Naive thymus-derived CD8-positive, alpha-beta T cell (primary cell): ENCODE measurements around the gene SUGCT. TPM values are rescaled to one million over a fixed set of nuclear protein-coding genes. Genes with fewer than 3 reads are reported as not detected.

Experiments used
- ATAC-seq, 2 donors: fragments of 150-1000 bp; cut with Tn5 transposase in 1 of 2; sonication (Bioruptor Pico), chemical (Tn5 transposase) in 1 of 2; 1 replicate in 1 of 2; 2 replicates in 1 of 2; pipeline ENCODE4 v1.10.0; 2021; ENCODE audit warnings: mild to moderate bottlenecking in 2 of 2, moderate library complexity in 2 of 2
- POLR2A ChIA-PET: fragments of 350-600 bp; sonication (Branson Sonifier 250); formaldehyde crosslinking; loops from one replicate; lab custom pipeline; 2021; ENCODE audit warnings: antibody characterized with exemption; lab: Charles Lee
- DNase-seq, 10 donors: peaks; one replicate each; pipeline versions ENCODE4 v3.0.0 to v3.0.0-alpha.2; 2020 to 2022
- H3K27ac Mint-ChIP-seq, 10 donors: one replicate each; pipeline ENCODE4 v1.8.0; 2020 to 2022; ENCODE audit warnings: mild to moderate bottlenecking in 10 of 10, mixed read lengths in 10 of 10, moderate library complexity in 4 of 10, inconsistent platforms in 1 of 10
- H3K27me3 Mint-ChIP-seq, 5 donors: one replicate each; pipeline ENCODE4 v1.8.0; 2021 to 2022; ENCODE audit warnings: mixed read lengths in 5 of 5
- H3K36me3 Mint-ChIP-seq, 3 donors: one replicate each; pipeline ENCODE4 v1.8.0; 2020 to 2022; ENCODE audit warnings: mixed read lengths in 3 of 3, mild to moderate bottlenecking in 2 of 3, inconsistent platforms in 1 of 3
- H3K4me1 Mint-ChIP-seq, 4 donors: one replicate each; pipeline ENCODE4 v1.8.0; 2021 to 2022; ENCODE audit warnings: mixed read lengths in 4 of 4
- H3K4me3 Mint-ChIP-seq, 10 donors: one replicate each; pipeline ENCODE4 v1.8.0; 2020 to 2022; ENCODE audit warnings: mild to moderate bottlenecking in 10 of 10, mixed read lengths in 10 of 10, moderate library complexity in 6 of 10, inconsistent platforms in 1 of 10
- H3K9me3 Mint-ChIP-seq, 9 donors: one replicate each; pipeline ENCODE4 v1.8.0; 2020 to 2022; ENCODE audit warnings: mixed read lengths in 9 of 9, mild to moderate bottlenecking in 3 of 9, inconsistent platforms in 1 of 9, moderate library complexity in 1 of 9
- polyA plus RNA-seq, 3 donors: library from polyadenylated mRNA; unstranded; fragments of 300-500 nt; fragmentation: Illumina TruSeq; gene quantifications; one replicate each; pipeline ENCODE4 v1.2.3, GENCODE V29; 2021
- total RNA-seq, 8 experiments: library from RNA in 2 of 8; stranded (reverse) in 2 of 8; gene quantifications; one replicate each; pipeline ENCODE4 v1.2.3 and lab custom pipeline; 2021 to 2026

SUGCT gene
- total and polyA plus RNA-seq, 5 experiments from 2014 or later: 1.3 to 3.6 (median 2.1) TPM

- Mint-ChIP-seq H3K27ac (no peak overlapping the region), H3K27me3 (peaks cover 0 to 7% (median 0%) of the 10 kb centered on the region in 5 donors), H3K4me1 (no peaks in the 10 kb centered on the region), H3K4me3 (no peak overlapping the region), H3K36me3 (peaks cover 0 to 5% (median 2%) of the 10 kb centered on the region in 3 donors), H3K9me3 (peaks cover 0 to 16% (median 6%) of the 10 kb centered on the region in 9 donors)
- DNase-seq: no peak
- POLR2A ChIA-PET: no interaction called here
- no peak for ATAC-seq
Measured at GRCh38 chr7:40369641-40370277, 235.0 kb downstream of the SUGCT start.

GRCh38 chr7:40371806-40372440 is 237.1 kb downstream of the SUGCT start:
- ATAC-seq (no peak), DNase-seq (no peak)
- H3K9me3 Mint-ChIP-seq: peaks cover 0 to 15% (median 6%) of the 10 kb centered on the region in 9 donors
- POLR2A ChIA-PET: no interaction called here
- peaks cover 0 to 5% (median 4%) of the 10 kb centered on the region in 3 donors for H3K36me3 Mint-ChIP-seq
- H3K27ac Mint-ChIP-seq: no peak overlapping the region
- peaks cover 0 to 8% (median 0%) of the 10 kb centered on the region in 5 donors for H3K27me3 Mint-ChIP-seq
- no peaks in the 10 kb centered on the region for H3K4me1 Mint-ChIP-seq
- H3K4me3 Mint-ChIP-seq: no peak overlapping the region

- POLR2A ChIA-PET: no interaction called here
- ATAC-seq: no peak
- Mint-ChIP-seq H3K36me3 (peaks cover 2 to 9% (median 6%) of the 10 kb centered on the region in 3 donors), H3K4me1 (no peaks in the 10 kb centered on the region), H3K4me3 (no peak overlapping the region), H3K27ac (no peak overlapping the region), H3K9me3 (peaks cover 0 to 13% (median 6%) of the 10 kb centered on the region in 9 donors), H3K27me3 (peaks cover 0 to 4% (median 0%) of the 10 kb centered on the region in 5 donors)
- no peak for DNase-seq
Measured at GRCh38 chr7:40374575-40374974, 239.8 kb downstream of the SUGCT start.

DNA sequence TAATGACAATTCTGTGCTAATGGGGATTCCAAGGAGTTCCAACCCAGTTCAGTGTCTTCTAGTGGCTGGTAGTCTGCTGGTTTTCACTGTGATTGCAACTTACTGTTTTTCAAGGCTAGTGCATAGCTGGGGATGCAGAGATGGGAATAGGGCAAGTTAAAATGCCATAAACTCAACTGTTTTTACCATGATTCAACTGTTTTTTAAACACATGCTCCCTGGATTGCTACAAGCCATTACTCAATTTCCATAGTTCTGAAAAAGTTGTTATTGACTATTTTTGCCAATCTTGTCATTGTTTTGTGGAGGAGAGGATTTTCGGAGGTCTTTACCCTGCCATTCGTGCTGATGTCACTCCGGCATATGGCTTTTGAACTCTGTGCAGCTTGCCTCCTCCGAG is 245.3 kb downstream of the SUGCT start:
- H3K9me3 Mint-ChIP-seq: peaks cover 0 to 13% (median 8%) of the 10 kb centered on the region in 9 donors
- no peak for ATAC-seq
- no peaks in the 10 kb centered on the region for H3K4me1 Mint-ChIP-seq
- no peaks in the 10 kb centered on the region for H3K27me3 Mint-ChIP-seq
- peaks cover 2 to 9% (median 6%) of the 10 kb centered on the region in 3 donors for H3K36me3 Mint-ChIP-seq
- no peak for DNase-seq
- H3K4me3 Mint-ChIP-seq: no peak overlapping the region
- POLR2A ChIA-PET: no interaction called here
- no peak overlapping the region for H3K27ac Mint-ChIP-seq

DNA sequence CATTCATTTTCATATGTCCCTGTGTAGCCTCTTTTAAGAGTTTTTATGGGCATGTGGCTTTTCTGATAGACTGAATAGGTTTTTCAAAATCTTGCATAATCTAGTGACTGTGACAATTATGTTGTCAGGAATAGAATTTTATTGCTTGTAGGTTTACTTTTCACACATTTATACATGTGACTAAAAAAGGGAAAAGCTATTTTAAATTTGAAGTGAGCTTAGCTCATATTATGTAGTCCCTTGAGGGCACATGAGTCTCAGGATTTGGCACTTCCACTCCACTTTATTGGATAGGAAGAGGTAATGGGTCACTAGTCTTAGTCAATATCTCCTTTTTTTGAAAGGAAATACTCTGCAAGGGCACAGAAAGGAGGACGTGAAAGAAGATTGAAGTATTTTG is 247.3 kb downstream of the SUGCT start:
- Mint-ChIP-seq H3K4me3 (no peak overlapping the region), H3K9me3 (peaks cover 0 to 13% (median 8%) of the 10 kb centered on the region in 9 donors), H3K36me3 (peaks cover 2 to 9% (median 6%) of the 10 kb centered on the region in 3 donors), H3K27ac (no peak overlapping the region), H3K4me1 (no peaks in the 10 kb centered on the region), H3K27me3 (no peaks in the 10 kb centered on the region)
- POLR2A ChIA-PET: no interaction called here
- no peak for DNase-seq
- no peak for ATAC-seq

DNA sequence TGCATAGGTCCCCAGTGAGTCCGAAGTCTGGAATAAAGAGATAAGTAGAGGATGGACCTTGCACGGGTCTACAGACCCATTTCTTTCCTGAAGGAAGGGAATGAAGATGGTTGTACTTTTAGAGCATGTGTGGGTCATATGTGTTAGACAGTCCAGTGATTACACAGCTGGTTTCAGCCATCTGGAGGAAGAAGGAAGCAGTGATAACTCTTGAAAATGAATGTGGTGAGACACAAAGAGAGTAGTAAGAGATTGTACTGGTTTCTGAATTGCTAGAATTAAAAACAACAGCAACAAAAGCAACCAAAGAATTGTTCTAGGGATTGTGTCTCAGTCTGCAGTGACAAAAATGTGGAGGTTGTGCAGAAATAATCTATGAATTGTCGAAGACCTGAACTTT is 258.9 kb downstream of the SUGCT start:
- Mint-ChIP-seq H3K36me3 (peaks cover 0 to 4% (median 0%) of the 10 kb centered on the region in 3 donors), H3K27ac (no peak overlapping the region), H3K9me3 (peaks cover 0 to 8% (median 4%) of the 10 kb centered on the region in 9 donors), H3K4me1 (no peaks in the 10 kb centered on the region), H3K27me3 (peaks cover 0 to 3% (median 0%) of the 10 kb centered on the region in 5 donors), H3K4me3 (no peak overlapping the region)
- DNase-seq (no peak), ATAC-seq (no peak)
- POLR2A ChIA-PET: no interaction called here

DNA sequence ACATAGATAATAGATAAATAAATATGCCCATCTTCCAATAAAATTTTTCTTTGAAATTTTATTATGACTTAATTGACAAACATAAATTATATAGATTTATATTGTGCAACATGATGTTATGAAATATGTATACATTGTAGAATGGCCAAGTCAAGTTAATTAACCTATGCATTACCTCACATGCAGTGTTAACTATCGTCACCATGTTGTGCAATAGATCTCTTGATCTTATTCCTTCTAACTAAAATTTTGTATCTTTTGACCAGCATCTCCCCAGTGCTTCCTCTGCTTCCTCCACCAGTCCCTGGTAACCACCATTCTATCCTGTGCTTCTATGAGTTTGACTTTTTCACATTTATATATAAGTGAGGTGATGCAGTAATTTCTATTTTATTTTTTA is 259.6 kb downstream of the SUGCT start:
- Mint-ChIP-seq H3K4me3 (no peak overlapping the region), H3K9me3 (peaks cover 0 to 6% (median 2%) of the 10 kb centered on the region in 9 donors), H3K4me1 (no peaks in the 10 kb centered on the region), H3K27ac (no peak overlapping the region), H3K36me3 (peaks cover 0 to 4% (median 0%) of the 10 kb centered on the region in 3 donors), H3K27me3 (no peaks in the 10 kb centered on the region)
- no peak for DNase-seq
- POLR2A ChIA-PET: no interaction called here
- no peak for ATAC-seq

GRCh38 chr7:40400525-40400924 is 265.7 kb downstream of the SUGCT start:
- POLR2A ChIA-PET: no interaction called here
- no peak overlapping the region for H3K27ac Mint-ChIP-seq
- no peak overlapping the region for H3K4me3 Mint-ChIP-seq
- peaks cover 0 to 10% (median 0%) of the 10 kb centered on the region in 9 donors for H3K9me3 Mint-ChIP-seq
- no peaks in the 10 kb centered on the region for H3K36me3 Mint-ChIP-seq
- ATAC-seq: no peak
- no peaks in the 10 kb centered on the region for H3K4me1 Mint-ChIP-seq
- DNase-seq: no peak
- H3K27me3 Mint-ChIP-seq: peaks cover 0 to 2% (median 0%) of the 10 kb centered on the region in 5 donors

- POLR2A ChIA-PET: no interaction called here
- Mint-ChIP-seq H3K36me3 (no peaks in the 10 kb centered on the region), H3K9me3 (peaks cover 0 to 10% (median 2%) of the 10 kb centered on the region in 9 donors), H3K4me3 (no peak overlapping the region), H3K27me3 (peaks cover 0 to 2% (median 0%) of the 10 kb centered on the region in 5 donors), H3K27ac (no peak overlapping the region), H3K4me1 (no peaks in the 10 kb centered on the region)
- DNase-seq (no peak), ATAC-seq (no peak)
Measured at GRCh38 chr7:40401406-40401805, 266.6 kb downstream of the SUGCT start.

DNA sequence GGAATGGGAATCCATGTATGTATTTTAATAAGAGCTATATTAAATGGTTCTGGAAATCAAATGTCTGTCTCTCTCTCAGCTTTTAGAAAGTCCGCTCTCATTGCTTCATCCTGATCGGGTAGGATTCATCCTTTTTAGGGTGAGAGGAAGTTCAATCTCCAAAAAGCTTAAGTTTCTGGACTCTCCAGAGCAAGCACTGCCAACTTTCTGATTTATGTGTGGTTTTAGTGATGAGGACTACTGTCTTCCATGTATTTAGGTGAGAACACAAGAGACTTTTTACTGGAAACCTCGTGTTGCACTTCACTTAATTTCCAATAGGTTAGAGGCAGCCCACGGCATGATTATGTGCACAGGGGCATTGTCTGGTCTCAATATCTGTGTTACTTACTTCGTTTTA is 267.9 kb downstream of the SUGCT start:
- no peaks in the 10 kb centered on the region for H3K4me1 Mint-ChIP-seq
- H3K36me3 Mint-ChIP-seq: no peaks in the 10 kb centered on the region
- peaks cover 0 to 10% (median 2%) of the 10 kb centered on the region in 9 donors for H3K9me3 Mint-ChIP-seq
- no peak overlapping the region for H3K27ac Mint-ChIP-seq
- H3K4me3 Mint-ChIP-seq: no peak overlapping the region
- POLR2A ChIA-PET: no interaction called here
- H3K27me3 Mint-ChIP-seq: peaks cover 0 to 2% (median 0%) of the 10 kb centered on the region in 5 donors
- no peak for ATAC-seq
- no peak for DNase-seq

DNA sequence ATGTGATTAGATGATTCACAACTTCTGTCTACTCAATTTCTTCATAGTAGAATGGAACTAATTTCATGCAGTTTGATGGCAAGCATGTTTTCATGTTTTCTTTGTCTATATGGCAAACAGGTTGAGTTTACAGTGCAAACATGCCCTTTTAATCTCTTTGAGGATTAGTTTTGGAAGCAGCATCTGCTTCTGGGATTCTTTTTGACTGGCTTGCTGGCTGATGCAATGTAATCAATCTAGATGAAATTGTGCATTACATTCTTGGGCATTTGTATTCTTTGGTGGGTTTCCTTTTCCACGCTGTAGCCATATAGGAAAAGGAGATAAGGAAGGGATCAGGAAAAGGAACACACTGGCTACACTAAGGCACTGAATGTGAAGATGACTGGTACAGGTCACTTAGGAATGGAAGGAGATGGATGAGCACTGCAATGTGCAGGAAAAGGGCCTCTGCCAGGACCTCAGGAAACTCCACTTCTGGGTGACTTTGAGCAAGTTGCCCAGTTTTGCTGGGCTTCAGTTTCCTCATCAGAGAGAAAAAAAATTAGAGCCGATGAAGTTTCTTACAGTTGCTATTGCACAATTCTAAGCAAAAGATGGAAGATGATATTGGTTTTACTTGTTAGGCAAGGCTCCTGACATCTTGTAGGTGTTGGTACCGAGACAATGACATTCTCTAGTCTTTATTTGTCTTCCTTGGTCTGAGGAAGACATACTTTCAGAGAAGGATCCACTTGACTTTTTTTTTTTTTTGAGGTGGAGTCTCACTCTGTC is 269.1 kb downstream of the SUGCT start:
- Mint-ChIP-seq H3K36me3 (no peaks in the 10 kb centered on the region), H3K27ac (no peak overlapping the region), H3K4me3 (no peak overlapping the region), H3K4me1 (no peaks in the 10 kb centered on the region), H3K9me3 (peaks cover 0 to 5% (median 0%) of the 10 kb centered on the region in 9 donors), H3K27me3 (peaks cover 0 to 2% (median 0%) of the 10 kb centered on the region in 5 donors)
- POLR2A ChIA-PET: no interaction called here
- ATAC-seq: no peak
- DNase-seq: no peak

DNA sequence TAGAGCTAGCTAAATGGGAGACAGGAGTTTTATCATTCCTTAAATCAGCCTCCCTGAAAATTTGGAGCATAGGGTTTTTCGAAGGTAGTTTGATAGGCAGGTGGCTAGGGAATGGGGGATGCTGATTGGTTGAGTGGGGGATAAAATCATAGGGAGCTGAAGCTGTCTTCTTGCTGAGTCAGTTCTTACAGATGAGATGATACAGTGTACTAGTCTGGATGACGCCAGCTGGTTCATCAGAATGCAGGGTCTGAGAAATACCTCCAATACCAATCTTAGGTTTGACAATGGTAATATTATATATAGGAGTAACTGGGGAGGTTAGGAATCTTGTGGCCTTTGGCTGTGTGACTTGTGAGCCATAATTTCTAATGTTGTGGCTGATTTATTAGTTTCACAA is 271.2 kb downstream of the SUGCT start:
- Mint-ChIP-seq H3K27me3 (peaks cover 0 to 2% (median 0%) of the 10 kb centered on the region in 5 donors), H3K36me3 (no peaks in the 10 kb centered on the region), H3K4me3 (no peak overlapping the region), H3K4me1 (no peaks in the 10 kb centered on the region), H3K9me3 (peaks cover 0 to 7% (median 0%) of the 10 kb centered on the region in 9 donors), H3K27ac (no peak overlapping the region)
- ATAC-seq: no peak
- POLR2A ChIA-PET: no interaction called here
- DNase-seq: no peak

GRCh38 chr7:40412323-40412722 is 277.5 kb downstream of the SUGCT start:
- POLR2A ChIA-PET: no interaction called here

More at GRCh38 chr7:40412323-40412722, 277.5 kb downstream of the SUGCT start:
- Mint-ChIP-seq H3K4me3 (no peak overlapping the region), H3K9me3 (peaks cover 0 to 7% (median 0%) of the 10 kb centered on the region in 9 donors), H3K27me3 (no peaks in the 10 kb centered on the region), H3K36me3 (no peaks in the 10 kb centered on the region), H3K4me1 (no peaks in the 10 kb centered on the region), H3K27ac (no peak overlapping the region)
- ATAC-seq (no peak), DNase-seq (no peak)
